GM21723 (cell line): ENCODE measurements around the gene ITPR1.

Experiments
- ATAC-seq: cut with Tn5 transposase; IDR thresholded peaks from one replicate; pipeline ENCODE4 v1.9.1; 2021; ENCODE audit warnings: mild to moderate bottlenecking, moderate library complexity; ENCODE audit not compliant: unreplicated experiment

The ITPR1 gene

DNA sequence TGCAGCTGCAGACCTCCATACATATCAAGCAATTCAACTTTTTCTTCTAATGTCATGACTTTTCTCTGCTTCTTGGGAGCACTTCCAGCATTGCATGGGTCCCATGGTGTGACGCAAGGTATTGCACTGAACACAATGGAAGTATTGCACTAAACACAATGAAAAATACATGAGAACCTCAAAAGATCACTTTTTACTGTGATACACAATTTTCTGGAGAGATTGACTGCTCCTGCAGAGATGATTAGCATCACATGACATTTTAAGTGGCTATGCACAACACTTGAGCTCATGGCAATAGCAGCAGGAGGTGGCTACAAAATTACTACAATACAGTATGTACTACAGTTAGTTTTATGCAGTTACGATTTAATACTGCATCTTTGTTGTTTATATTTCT is 372.6 kb downstream of the ITPR1 start:
- no peak for ATAC-seq

DNA sequence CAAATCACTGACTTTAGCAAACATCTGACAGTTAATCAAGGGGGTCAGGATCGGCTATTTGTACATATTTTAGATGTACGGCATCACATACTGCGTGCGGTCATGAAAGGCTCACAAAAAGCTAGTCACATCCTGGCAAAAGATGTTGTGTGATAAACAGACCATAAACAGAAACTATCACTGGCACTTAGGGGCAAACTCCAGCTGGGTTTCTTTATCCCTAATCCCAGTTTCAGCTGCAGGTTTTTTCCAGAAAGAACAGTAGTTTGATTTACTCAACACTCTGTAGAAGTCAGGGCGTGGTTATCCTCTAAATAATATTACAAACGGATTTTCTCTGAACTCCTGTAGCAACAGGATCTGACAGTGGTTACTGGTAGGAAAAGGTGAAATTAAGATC is 373.7 kb downstream of the ITPR1 start:
- no peak for ATAC-seq

DNA sequence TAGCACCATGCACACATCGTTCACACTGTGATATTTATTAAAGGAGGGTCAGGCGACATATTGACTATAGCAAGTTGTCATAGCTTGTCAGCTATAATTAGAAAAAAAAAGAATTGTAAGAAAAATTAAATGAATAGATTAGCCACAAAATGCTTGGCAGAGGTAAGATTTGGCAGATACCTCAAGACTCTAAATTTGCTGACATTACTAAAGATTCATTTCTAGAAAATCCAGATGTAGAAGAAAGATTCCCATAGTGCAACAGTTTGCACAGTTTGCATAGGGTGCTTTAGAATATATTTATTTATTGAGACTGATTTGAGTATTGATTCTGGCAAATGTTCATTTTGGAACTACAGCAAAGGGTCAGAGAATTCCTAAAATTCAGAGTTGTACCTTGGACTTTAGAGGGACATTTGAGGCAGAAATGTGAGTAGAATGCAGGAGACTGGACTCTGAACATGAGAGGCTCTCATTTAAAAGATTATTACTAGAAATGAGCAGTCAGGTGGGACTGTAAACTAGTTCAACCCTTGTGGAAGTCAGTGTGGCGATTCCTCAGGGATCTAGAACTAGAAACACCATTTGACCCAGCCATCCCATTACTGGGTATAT is 384.1 kb downstream of the ITPR1 start:
- no peak for ATAC-seq

DNA sequence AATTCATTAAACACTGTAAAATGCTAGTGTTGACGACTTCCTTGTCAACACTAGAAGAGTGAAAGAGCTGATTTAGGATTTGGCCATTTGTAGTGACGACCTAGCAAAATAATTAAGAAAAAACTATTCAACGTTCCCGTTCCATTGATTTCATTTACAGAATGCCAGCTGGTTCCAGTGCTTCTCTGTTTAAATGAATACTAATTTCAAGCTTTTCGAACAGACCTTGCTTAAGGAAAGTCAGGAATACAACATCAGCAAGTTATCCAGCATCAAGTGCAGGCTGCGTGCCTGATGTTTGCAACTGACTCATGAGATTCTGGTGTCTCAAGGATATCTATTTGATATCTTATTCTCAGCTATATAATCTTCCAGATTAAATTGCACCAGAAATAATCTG is 387.7 kb downstream of the ITPR1 start:
- ATAC-seq: no peak

DNA sequence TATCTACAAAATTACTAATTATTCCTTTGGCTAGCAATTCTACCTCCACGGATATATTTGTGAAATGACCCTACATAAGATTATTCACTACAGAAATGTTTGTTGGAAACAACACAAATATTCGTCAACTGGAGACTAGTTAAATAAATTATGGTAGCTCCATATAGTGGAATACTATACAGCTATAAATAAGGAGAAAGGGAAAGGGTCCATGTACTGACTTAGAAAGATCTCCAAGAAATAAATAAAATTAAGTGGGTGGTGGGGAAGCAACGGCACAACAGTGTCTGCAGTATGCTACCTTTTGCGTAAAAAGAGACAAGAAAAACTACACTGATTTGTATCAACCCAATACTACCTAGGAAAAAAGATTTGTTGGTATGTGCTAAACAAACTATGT is 389.4 kb downstream of the ITPR1 start:
- ATAC-seq: no peak

DNA sequence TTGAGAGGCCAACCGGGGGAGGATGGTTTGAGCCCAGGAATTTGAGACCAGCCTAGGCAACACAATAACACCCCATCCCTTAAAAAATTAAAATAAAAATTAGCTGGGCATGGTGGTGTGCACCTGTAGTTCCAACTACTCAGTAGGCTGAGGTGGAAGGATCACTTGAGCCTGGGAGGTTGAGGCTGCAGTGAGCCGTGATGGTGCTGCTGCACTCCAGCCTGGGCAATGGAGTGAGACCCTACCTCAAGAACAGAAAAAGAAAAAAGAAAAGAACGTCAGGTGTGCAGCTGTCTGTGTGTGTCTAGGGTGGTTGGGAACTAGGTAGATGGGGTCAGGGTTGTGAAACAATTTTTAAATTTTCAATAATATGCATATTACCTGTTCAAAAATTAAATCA is 389.9 kb downstream of the ITPR1 start:
- no peak for ATAC-seq

DNA sequence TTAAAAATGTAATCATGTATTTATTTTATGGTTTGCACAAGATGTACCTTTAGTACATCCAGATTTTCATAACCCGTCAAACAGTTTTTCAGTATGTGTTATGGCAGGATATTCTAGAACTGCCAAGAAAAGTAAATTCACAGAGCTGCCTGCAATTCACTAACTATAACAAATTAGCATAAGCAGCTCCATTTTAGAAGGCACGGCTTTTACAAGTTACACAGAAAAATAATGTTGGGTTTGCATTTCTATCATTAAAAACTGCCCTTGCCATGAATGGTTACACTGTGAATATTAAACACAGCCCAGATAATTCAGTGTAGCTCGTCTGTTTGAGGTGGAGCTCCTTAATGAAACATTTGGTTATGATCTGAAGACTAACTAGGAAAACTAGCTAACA is 391.7 kb downstream of the ITPR1 start:
- no peak for ATAC-seq

DNA sequence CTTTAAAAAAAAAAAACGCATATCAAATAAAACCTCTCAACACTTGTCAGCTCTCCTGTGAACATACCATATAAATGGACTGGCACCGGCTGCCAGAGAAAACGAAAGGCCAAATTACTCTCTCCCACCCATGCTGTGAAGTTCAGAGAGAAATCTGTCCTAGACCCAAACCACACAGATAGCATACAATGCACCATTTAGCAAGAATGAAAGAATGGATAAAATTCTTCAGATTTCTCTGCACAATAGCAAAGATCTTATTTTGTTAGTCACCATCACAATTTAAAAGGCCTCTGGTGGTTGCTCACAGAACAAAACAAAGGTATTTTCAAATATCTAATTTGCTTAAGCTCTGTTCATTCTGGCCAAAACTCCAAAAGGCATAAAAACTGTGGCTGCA is 392.2 kb downstream of the ITPR1 start:
- ATAC-seq: no peak

DNA sequence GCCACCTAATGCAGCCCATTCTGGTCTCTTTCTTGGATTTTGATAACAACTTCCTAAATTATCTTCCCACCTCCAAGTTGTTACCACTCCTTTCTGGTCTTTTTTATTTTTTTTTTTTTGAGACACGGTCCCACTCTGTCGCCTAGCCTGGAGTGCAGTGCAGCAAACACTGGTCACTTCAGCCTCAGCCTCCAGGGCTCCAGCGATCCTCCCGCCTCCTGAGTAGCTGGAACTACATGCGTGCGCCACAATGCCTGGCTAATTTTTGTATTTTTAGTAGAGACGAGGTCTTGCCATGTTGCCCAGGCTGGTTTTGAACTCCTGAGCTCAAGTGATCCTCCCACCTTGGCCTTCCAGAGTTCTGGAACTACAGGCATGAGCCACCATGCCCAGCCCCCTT is 393.3 kb downstream of the ITPR1 start:
- no peak for ATAC-seq

DNA sequence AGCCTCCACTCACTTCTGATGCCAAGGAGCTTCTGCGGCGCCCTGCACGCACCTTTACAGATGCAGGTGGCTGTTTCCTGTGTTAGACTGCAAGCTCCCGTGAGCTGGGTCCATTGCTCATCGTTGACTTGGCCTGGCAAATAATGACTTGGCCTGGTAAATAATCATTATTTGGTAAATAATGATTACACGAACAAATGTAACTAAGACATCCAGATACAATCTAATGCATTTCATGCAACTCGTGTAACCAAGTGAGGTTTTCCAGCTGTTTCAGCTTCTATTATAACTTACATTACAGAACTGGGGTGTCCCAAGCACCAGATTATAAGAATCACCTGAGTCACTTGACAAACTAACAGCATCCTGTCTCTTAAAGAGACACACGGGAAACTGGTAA is 394.0 kb downstream of the ITPR1 start:
- no peak for ATAC-seq

DNA sequence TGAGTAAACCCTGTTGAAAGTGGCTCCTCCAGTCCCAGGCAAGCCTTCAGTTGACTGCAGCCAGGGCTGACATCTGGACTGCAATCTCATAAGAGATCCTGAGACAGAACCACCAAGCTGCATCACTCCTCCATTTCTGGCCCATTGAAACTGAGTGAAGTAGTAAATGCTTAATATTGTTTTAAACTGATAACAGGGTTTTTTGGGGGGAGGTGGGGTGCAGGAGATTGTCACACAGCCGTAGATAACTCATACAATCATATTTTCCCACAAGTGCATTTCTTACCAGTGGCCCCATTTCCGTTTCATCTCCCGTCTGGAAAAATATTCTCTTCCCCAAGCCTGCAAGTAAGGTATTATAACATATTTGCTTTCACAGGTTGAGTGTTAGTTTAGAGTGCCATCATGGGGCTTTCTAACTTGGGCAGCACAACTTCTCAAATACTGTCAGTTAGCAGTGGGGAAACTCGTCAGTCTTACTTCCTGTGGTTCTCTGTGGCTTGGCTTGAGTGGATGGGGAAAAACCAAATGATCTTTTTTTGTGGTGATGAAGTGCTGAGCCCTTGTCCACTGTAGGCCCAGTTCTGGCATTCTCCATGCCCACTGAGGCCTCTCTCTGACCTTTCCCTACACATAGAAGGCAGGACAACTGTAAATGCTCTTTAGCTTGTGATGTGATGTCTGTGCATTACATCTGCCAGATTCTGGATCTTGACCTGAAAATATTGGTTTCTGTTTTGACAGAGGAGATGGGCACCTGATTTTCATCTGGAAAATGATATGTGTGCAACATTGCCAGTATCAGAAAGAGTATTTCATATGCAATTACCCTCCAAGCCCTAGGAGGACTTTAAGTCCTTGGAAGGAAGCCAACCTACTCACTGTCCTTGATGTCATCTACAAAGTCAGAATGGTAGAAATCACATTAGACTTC is 396.0 kb downstream of the ITPR1 start:
- ATAC-seq: peak; percentile 86

DNA sequence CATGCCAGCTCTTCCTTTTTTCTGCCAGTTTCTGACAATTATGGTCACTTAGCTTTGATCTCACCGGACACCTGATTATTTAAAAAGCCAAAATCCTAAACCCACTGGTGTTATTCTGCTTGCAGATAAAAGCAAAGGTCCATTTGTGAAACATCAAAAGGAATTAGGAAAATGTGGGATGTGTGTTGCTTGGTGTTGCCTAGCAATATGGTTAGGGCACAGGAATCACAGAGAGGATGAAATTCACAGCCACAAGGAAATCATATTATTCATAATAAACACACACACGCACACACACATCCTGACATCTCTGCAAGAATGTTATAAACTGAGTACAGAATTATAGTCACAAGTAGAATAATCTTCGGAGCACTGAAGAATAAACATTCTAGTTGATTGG is 396.7 kb downstream of the ITPR1 start:
- no peak for ATAC-seq

DNA sequence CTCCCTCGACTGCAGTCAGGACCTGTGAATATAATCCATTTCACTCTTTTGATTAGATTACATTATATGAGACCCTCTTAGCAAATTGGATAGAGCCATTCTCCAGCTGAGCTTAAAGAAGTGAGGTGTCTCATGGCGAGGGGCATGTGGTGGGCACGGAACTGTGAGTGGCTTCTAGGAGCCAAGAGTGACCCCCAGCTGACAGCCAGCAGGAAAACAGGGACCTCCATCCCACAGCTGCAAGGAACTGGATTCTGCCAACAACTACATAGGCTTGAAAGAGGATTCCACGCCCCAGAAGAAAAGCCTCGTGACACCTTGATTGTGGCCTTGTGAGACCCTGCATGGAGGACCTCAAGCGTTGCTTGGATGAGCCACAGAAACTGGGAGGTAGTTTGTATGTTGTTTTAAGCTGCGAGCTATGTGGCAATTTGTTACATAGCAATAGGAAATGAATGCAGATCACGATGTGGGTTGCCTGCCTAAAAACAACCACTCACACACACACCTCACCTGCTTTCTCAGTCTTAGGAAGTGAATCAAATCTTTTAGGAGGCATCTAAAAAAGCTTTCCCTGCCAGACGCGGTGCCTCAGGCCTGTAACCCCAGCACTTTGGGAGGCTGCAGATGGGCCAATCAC is 401.9 kb downstream of the ITPR1 start:
- ATAC-seq: no peak

DNA sequence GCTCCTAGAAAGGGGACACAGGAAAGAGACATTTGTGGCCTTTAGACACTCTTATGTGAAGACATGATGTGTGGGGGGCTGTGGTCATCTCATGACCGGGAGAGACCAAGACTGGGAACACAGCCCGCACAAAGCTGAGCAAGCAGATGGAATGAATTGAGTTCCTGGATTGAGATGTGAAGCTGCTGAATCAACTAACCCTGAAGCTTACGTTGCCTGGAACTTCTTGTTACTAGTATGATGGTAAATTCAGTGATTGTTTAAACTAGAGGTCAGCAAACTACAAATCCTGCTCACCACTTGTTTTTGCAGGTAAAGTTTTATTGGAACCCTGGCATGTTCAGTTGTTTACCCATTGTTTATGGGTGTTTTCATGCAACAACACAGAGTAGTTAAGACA is 402.7 kb downstream of the ITPR1 start:
- no peak for ATAC-seq
